HuH-7.5 (cell line): ENCODE measurements around the gene MICAL3.
"Not testable (repeated sequence)": the region's sequence is repeated elsewhere in the genome, so short reads cannot be mapped to it uniquely, and the experiment has no call there.

Experiments used
- DNase-seq: peaks from one replicate; pipeline ENCODE4 v3.0.0; 2011; ENCODE audit warnings: low spot score

The MICAL3 gene

GRCh38 chr22:17882727-17883126, 141.6 kb downstream of the MICAL3 start:
- DNase-seq, result no peak

GRCh38 chr22:17882162-17882561, 142.2 kb downstream of the MICAL3 start:
- DNase-seq, result no peak

GRCh38 chr22:17881366-17881765, 143.0 kb downstream of the MICAL3 start:
- DNase-seq, result no peak

GRCh38 chr22:17880468-17880867, 143.9 kb downstream of the MICAL3 start:
- DNase-seq, result no peak

GRCh38 chr22:17880020-17880419, 144.3 kb downstream of the MICAL3 start:
- no peak for DNase-seq

- DNase-seq, result no peak
Measured at GRCh38 chr22:17878941-17879340, 145.4 kb downstream of the MICAL3 start.

- no peak for DNase-seq
Measured at GRCh38 chr22:17878186-17878694, 146.1 kb downstream of the MICAL3 start.

- DNase-seq, result not testable (repeated sequence)
Measured at GRCh38 chr22:17876878-17877855, 147.2 kb downstream of the MICAL3 start.

GRCh38 chr22:17876306-17876831, 148.0 kb downstream of the MICAL3 start:
- DNase-seq, result no peak

DNA sequence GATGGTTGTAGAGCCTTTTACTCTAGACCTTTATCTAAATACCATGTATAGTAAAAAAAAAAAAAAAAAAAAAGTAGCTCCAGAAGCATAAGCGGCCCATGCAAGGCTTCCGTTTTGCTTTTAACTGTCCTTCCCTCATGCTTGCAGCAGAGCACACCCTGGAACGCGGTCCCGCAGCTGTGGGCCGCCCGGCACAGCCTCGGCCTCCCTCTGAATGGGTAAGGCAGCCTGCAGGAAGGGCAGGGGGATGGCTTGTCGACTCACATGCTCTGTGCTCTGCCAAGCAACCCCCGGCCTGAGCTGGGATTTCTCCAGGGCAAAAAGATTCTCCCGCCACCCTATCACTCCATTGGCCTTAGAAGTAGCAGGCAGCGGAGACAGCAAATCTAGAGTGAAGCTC, 148.7 kb downstream of the MICAL3 start:
- DNase-seq, result no peak

- DNase-seq, result no peak
Measured at GRCh38 chr22:17875156-17875555, 149.2 kb downstream of the MICAL3 start.

GRCh38 chr22:17874231-17874905, 150.0 kb downstream of the MICAL3 start:
- no peak for DNase-seq

DNA sequence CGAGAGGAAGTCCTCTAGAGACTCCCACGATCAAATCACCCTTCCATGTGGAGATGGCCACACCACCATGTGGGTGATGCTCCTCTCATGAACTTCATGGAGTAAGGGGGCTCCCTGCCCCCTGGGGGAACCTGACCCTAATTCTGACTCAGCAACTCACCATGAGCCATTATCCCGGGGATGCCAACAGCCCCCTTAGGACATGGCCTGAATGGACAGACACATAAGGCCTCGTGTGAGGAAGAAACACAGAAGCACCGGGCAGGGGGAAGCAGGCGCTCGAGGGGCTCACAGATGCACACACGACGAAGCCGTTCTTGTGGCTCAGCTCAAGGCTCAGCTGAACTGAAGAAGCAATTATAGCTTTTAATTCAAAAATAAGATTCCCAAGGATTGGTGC, 150.6 kb downstream of the MICAL3 start:
- no peak for DNase-seq

DNA sequence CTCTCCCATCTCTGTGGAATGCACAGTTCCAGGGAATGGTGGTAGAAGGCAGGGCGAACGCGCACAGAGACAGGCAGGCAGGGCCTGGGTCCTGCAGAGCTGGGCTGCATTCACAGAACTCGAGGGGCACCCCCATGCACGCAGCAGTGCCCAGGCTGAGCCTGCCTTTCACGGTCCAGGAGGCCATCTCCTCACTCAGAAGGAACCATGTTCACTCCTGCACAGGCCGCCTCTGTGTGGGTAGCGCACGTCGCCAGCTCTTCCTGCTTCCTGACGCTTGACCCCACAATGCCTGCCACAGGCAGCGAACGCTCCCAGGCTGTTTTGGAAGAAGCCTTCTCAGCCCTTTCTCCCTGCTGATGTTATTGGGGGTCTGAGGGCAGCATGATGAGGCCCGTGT, 151.2 kb downstream of the MICAL3 start:
- DNase-seq, result no peak

GRCh38 chr22:17872471-17872870, 151.9 kb downstream of the MICAL3 start:
- no peak for DNase-seq

DNA sequence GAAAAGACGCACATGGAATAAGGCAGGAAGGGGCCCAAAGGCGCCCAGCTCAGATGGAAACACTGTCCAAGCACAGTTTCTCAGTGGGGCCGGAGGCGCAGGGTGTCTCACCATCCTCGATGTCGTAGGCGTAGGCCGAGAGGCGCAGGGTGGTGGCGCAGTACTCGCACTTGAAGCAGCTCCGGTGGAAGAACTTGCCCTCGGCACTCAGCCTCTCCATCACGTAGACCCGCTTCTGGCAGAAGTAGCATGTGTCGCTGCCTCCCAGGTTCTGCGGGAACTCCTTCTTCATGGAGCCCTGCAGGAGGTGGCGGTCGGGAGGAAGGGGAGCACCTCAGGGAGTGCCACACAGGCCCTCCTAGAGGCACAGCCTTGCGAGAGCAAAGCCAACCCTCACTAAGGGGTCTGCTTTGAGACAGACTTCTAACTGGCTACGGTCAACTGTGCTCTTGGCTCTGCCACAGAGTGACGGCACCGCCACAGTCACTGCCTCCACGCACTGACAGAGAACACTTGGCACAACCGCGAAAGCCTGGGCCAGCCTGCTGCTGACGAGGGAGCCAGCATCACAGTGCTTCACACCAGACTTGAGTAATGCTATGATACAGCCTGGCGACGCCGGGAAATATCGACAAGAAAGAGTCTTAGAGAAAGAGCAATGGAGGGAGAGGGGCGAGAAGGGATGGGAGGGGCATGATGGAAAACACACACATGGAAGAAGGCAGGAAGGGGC, 152.5 kb downstream of the MICAL3 start:
- DNase-seq, result no peak

DNA sequence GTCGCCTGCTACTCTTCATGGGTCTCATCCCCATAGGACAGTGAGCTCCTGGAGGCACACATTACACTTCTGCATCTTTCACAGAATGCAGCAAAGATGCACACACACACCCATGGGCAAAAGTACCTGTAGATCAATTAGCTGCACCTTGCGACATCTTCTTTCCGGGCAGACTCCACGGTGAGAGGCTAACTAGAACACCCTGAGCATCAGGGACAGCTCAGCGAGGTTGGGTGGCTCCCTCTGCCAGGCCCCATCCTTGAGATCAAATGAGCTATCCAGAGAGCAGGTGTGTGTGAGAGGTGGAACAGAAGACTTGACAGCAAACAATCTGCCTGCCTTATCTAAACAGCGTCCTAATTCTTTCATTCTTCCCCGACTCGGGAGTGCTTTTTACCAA, 154.0 kb downstream of the MICAL3 start:
- no peak for DNase-seq

DNA sequence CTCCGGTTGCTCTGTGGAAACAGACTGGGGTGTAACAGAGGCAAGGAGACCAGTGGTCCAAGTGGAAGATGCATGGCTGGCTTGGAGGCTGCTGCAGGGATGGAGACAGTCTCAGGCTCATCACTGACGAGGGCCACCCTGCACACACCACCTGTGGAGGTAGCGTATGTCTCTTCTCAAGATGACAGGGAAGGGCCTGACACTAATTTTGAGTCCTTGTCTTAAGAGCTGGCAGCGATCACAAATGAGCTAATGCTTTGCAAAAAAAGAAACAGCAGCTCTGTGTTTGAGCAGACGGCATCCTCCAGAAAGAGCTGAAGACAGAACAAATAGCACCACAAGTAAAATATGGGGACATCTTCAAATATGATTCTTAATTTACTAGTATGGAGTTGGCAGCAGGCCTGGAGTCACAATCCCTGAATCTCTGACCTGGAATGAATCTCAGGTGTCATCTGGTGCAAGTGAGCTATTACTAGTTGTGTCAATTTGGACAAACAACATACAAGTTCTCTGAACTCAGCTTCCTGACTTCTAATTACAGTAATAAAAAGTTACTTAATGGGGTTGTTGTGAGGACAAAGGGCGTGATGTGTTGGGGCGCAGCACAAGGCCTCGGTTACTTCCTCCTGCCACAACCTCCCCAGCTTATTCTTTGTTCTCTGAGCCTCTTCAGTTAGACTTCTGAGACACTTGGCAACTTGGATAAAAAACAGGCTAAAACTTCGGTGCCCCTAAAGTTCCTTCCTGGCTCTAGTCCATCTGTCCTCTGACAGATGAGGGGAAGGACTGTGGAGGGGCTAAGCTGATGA, 154.9 kb downstream of the MICAL3 start:
- DNase-seq, result no peak

DNA sequence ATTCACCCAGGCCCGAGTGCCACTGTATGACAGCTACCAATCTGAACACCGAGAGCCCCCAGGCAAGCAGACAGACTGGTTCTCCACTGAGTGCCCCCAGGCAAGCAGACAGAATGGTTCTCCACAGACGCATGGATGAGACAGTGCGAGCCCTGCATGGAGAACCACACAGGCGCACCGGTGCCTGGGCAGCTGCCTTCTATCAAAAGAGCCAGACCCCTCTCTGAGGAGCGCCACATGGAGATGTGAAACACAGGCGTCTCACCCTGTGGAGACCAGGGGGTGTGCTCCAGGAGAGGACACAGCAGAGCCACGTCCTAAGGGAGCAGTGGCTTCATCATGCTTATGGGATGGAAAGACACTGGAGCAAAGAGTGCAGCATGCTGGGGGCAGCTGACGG, 155.6 kb downstream of the MICAL3 start:
- no peak for DNase-seq

GRCh38 chr22:17867160-17867785, 157.1 kb downstream of the MICAL3 start:
- no peak for DNase-seq

- DNase-seq, result no peak
Measured at GRCh38 chr22:17866621-17867020, 157.7 kb downstream of the MICAL3 start.
